GM12878 (cell line): ENCODE results near the gene C14orf119.

Experiments
- ATF3 ChIP-seq: IDR thresholded peaks from 2 replicates; pipeline ENCODE4 v1.6.1; 2011; ENCODE audit warnings: low read depth, mild to moderate bottlenecking, low read length, moderate library complexity, borderline replicate concordance; ENCODE audit errors: extremely low read depth
- CEBPB ChIP-seq, 2 experiments: fragments of 150-350 bp in 1 of 2; IDR thresholded peaks; 2 replicates each; pipeline ENCODE4 v1.6.1; 2012 to 2014; ENCODE audit warnings: low read depth in 2 of 2, low read length in 2 of 2, borderline replicate concordance in 1 of 2, inconsistent platforms in 1 of 2
- CHD1 ChIP-seq: IDR thresholded peaks from 2 replicates; pipeline ENCODE4 v1.6.1; 2012; ENCODE audit warnings: low read depth, low read length, improper control_type of control experiment
- CTCF ChIP-seq, 3 experiments: IDR thresholded peaks in 2 of 3; conservative IDR thresholded peaks in 1 of 3; 2 replicates each; pipeline ENCODE4 v1.5.1; 2011; ENCODE audit warnings: low read depth in 3 of 3, low read length in 3 of 3, mild to moderate bottlenecking in 3 of 3, control low read depth in 2 of 3, moderate library complexity in 2 of 3, inconsistent platforms in 1 of 3, mixed read lengths in 1 of 3; ENCODE audit not compliant: control insufficient read depth in 2 of 3, insufficient read depth in 1 of 3; ENCODE audit errors: extremely low read depth in 1 of 3
- EZH2 ChIP-seq: IDR thresholded peaks from 2 replicates; pipeline ENCODE4 v1.6.1; 2012; ENCODE audit warnings: low read depth, mild to moderate bottlenecking, control low read depth, inconsistent platforms, low read length, borderline replicate concordance; ENCODE audit not compliant: control insufficient read depth
- IKZF1 ChIP-seq: fragments of 450-650 bp; conservative IDR thresholded peaks from 2 replicates; pipeline ENCODE4 v1.6.1; 2017; ENCODE audit warnings: antibody characterized with exemption, mild to moderate bottlenecking
- POLR2AphosphoS2 ChIP-seq: IDR thresholded peaks from 2 replicates; pipeline ENCODE4 v1.6.1; 2011; ENCODE audit warnings: low read depth, mild to moderate bottlenecking, low read length, improper control_type of control experiment, moderate library complexity
- POLR2AphosphoS5 ChIP-seq: IDR thresholded peaks from 2 replicates; pipeline ENCODE4 v1.6.1; 2011; ENCODE audit warnings: mild to moderate bottlenecking, low read length, inconsistent platforms
- SKIL ChIP-seq: fragments of 450-650 bp; IDR thresholded peaks from 2 replicates; pipeline ENCODE4 v1.6.1; 2017; ENCODE audit warnings: mild to moderate bottlenecking, low read depth, inconsistent platforms; ENCODE audit not compliant: poor library complexity, severe bottlenecking
- YY1 ChIP-seq: IDR thresholded peaks from 2 replicates; pipeline ENCODE4 v1.6.1; 2011; ENCODE audit warnings: low read depth, mild to moderate bottlenecking, low read length
- ZNF274 ChIP-seq: IDR thresholded peaks from one replicate; pipeline ENCODE4 v1.8.0; 2011; ENCODE audit not compliant: insufficient read length, insufficient read depth
- TF ChIP-seq, protein P1 (sequence below): IDR thresholded peaks from 2 replicates; pipeline ENCODE4 v1.6.1; 2011; ENCODE audit warnings: low read depth, low read length, improper control_type of control experiment, borderline replicate concordance

DNA sequence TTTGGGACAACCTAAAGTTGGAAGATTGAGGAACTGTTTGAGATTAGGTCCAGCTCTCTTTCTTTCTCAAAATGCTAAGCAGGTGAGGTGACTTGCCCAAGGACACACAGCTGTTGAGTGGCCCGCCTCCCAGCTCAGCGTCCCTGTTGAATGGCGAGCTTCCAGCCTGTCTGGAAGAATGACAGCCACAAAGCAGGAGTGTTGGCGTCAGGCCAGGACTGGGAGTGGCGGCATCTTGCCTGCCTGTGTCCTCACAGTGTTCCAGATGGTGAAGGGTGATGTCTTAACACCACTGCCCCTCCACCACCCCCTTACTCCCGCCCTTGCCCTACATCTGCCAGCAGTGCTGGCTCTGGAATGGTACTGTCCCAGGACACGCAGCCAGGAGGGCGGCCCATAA, 28.1 kb downstream of the C14orf119 start:
- TF ChIP-seq POLR2AphosphoS5 (no peak), ZNF274 (no peak), POLR2AphosphoS2 (no peak), IKZF1 (no peak), YY1 (no peak), CHD1 (no peak), ATF3 (no peak), SKIL (no peak), CTCF (IDR thresholded peaks at IDR 0.05 in 2 of 3, conservative IDR thresholded peaks at IDR 0.05 in 1 of 3; ENCODE audit: control insufficient read depth in 2 of 3, extremely low read depth in 1 of 3, insufficient read depth in 1 of 3, low read depth in 3 of 3, low read length in 3 of 3) (no peak), EZH2 (no peak), CEBPB (IDR thresholded peaks at IDR 0.05; ENCODE audit: borderline replicate concordance in 1 of 2, low read depth in 2 of 2, low read length in 2 of 2) (no peak)
- TF ChIP-seq, protein P1, sequence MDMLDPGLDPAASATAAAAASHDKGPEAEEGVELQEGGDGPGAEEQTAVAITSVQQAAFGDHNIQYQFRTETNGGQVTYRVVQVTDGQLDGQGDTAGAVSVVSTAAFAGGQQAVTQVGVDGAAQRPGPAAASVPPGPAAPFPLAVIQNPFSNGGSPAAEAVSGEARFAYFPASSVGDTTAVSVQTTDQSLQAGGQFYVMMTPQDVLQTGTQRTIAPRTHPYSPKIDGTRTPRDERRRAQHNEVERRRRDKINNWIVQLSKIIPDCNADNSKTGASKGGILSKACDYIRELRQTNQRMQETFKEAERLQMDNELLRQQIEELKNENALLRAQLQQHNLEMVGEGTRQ: no peak
